Bronchus fibroblast of lung (primary cell): ENCODE data around the gene ZSWIM5. TPM values are rescaled to one million over a fixed set of nuclear protein-coding genes. Genes with fewer than 3 reads are reported as not detected.

Experiments
- total RNA-seq: library from RNA; depleted of rRNA; stranded (reverse); fragments of >200 nt; gene quantifications from 2 replicates; pipeline ENCODE4 v1.2.3, GENCODE V29; 2015

ZSWIM5 gene
- total RNA-seq: 0.15 and 0.17 TPM in 2 replicates

DNA sequence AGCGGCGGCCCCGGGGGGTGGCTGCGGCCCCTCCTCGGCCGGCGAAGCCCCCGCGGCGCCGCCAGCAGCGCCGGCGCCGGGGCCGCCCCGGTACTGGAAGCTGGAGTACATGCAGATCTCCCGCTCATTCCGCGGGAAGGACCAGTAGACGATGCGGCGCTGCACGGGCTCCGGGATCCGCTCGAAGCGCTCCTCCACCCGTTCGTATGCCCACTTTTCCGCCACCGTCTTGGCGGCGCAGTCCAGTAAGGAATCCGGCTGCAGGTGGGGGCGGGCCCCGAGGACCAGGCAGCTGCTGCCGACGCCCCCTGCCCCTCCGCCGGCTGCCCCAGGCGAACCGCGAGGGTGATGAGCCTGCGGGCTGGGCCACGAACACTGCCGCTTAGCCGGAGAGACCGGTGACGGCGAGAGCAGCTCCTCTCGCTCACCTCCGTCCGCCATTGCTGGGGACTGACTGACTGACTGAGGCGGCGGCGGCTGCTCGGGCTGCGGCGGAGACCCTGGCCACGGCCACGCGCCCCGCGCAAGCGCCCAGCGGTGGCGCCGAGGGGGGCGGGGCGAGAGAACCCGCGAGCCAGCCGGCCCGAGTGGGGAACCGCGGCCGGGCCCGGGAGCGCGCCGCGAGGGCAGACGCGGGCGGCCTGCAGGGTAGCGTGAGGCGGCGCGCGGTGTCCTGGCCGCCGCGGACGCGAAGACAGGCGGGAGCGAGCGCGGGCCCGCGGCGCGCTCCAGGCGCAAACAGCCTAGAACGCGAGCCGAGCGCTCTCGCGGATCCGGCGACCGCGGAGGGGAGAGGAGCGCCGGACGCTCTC lies at the start of gene ZSWIM5:
Gene ZSWIM5, minus strand, starts transcription at position 696 of the 812 bp plus-strand sequence. Its CDS starts 255 bp downstream, at position 441.

DNA sequence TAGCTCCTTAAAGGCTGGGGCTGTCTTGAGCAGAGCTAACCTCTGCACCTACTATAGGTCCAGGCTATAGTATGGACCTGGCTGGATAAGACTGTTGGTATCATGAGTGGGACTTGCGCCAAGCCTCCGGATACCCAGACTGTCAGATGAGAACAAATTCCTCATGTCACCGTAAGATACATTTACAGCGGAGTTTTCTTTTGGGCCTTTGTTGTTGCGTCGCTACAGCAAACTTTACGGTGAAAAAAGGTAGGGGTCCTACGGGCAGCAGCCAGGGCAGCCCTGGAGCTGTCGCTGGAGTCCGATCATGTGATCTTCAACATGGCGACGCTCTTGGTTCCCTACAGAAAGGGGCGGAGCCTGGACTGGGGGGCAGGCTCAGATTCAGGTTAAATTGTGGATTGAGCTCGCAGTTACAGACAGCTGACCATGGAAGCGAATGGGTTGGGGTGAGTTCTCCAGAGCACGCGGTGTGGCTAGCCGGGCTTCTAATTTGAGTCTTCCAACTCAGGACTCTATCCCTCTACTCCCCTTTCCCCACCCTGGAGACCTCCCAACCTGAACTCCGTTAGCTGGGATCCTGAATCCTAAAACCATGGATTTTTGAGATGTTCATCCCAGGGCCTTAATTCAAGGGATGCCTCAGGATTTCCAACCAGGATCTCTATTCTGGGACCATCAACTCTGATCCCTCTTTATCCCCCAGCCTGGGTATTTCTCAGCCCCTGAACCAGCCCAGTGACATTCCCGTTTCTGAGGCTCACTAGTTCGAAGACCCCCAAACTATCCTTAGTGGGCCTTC lies 194.4 kb downstream of the ZSWIM5 start, which contains the start of gene UROD:
Gene UROD, plus strand, starts transcription at position 418 of the 802 bp plus-strand sequence. Its CDS starts 12 bp downstream, at position 430.

DNA sequence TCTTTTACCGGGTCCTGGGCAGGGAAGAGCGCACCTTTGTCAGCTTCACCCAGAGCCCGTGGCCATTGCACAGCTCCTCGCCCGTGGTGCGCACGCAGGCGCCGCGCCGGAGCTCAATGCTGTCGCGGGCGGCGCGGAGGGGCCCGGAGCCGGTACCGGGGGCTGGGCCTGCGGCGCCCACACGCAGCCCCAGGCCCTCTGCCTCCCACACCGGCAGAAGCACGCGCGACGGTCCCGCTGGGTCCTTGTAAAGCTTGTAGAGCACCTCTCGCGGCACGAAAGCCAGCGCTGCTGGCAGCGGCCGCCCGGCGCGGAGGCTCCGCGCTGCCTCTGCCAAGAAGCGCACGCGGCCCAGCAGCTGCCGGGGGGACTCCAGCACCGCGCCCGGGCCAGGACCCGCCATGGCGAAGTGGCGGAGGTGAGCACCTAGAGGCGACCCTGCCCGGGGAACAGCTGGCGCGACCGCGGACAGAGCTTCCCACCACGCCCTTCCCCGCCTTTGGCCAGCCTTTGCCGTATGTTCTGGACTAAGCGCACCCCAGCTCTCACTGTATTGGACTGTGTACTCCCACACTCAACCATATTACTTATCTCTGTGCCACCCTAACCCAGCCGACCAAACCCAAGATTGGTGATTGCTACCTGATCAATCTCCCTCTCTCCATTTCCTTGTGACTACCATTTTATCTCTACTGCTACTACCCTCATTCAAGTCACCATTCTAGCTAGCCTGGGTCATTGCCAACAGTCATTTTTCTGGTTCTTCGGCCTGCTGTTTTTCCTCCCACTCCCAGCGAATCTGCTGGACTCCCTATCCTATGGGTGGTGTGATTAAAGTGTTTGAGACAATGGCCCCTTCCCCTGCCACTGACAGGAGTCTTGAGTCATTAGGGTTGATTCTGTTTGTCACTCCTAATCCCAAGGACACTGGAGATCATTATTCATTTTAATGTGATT lies 195.3 kb downstream of the ZSWIM5 start, which contains the start of gene HECTD3:
Gene HECTD3, minus strand, starts transcription at position 470 of the 957 bp plus-strand sequence. Its CDS starts 67 bp downstream, at position 403.

Other genes with a start within 250 kb of the ZSWIM5 start
- 40.3 and 40.5 TPM in 2 replicates for gene EIF2B3, start 220.0 kb downstream of the ZSWIM5 start, total RNA-seq
- 29.9 and 30.1 TPM in 2 replicates for gene HECTD3, start 195.3 kb downstream of the ZSWIM5 start, total RNA-seq
- 130 and 164 TPM in 2 replicates for gene UROD, start 194.4 kb downstream of the ZSWIM5 start, total RNA-seq
- gene HPDL, start 120.3 kb upstream of the ZSWIM5 start, total RNA-seq: 5.0 and 7.1 TPM in 2 replicates
- 18.3 and 18.5 TPM in 2 replicates for gene TOE1, start 133.6 kb upstream of the ZSWIM5 start, total RNA-seq
- 18.1 and 20.7 TPM in 2 replicates for gene MUTYH, start 133.8 kb upstream of the ZSWIM5 start, total RNA-seq